K562 (cell line): ENCODE measurements around the gene TCF3. TPM values are rescaled to one million over a fixed set of nuclear protein-coding genes. Genes with fewer than 3 reads are reported as not detected.

Experiments used
- AFF4 ChIP-seq: sonication (generic); formaldehyde crosslinking; IDR thresholded peaks from 2 replicates; pipeline ENCODE4 v1.8.0; 2023; ENCODE audit warnings: mild to moderate bottlenecking, missing genetic modification reagents
- BCOR ChIP-seq: fragments of 450-650 bp; IDR thresholded peaks from 2 replicates; pipeline ENCODE4 v1.6.1; 2016
- GABPA ChIP-seq: fragments of 200-800 bp; sonication (Bioruptor generic); conservative IDR thresholded peaks from 2 replicates; pipeline ENCODE4 v1.6.1; 2016; ENCODE audit warnings: low read depth, missing genetic modification characterization, missing compliant biosample characterization
- GTF2A2 ChIP-seq: IDR thresholded peaks from 2 replicates; pipeline ENCODE4 v1.6.1; 2016; ENCODE audit warnings: mild to moderate bottlenecking, missing genetic modification characterization, missing compliant biosample characterization
- HMGXB4 ChIP-seq: sonication (generic); formaldehyde crosslinking; IDR thresholded peaks from 2 replicates; pipeline ENCODE4 v1.8.1; 2023; ENCODE audit warnings: mild to moderate bottlenecking, missing genetic modification reagents
- ID3 ChIP-seq, 2 experiments: fragments of 250-450 bp in 1 of 2; fragments of 450-650 bp in 1 of 2; sonication (Bioruptor Pico) in 1 of 2; IDR thresholded peaks; 2 replicates each; pipeline versions ENCODE4 v1.6.1 to v1.8.0; 2016 to 2021; ENCODE audit warnings: mild to moderate bottlenecking in 2 of 2, moderate library complexity in 2 of 2, missing compliant biosample characterization in 1 of 2, missing genetic modification characterization in 1 of 2
- MBD1 ChIP-seq: fragments of 250-450 bp; sonication (Bioruptor Pico); IDR thresholded peaks from 2 replicates; pipeline ENCODE4 v1.8.0; 2022; ENCODE audit warnings: inconsistent platforms
- MXD1 ChIP-seq: fragments of 250-450 bp; sonication (Bioruptor Pico); IDR thresholded peaks from 2 replicates; pipeline ENCODE4 v1.8.0; 2021; ENCODE audit warnings: borderline replicate concordance, mild to moderate bottlenecking, moderate library complexity; ENCODE audit not compliant: poor library complexity, severe bottlenecking
- NFXL1 ChIP-seq: fragments of 450-650 bp; formaldehyde crosslinking; IDR thresholded peaks from 2 replicates; pipeline ENCODE4 v1.4.0; 2021; ENCODE audit warnings: mild to moderate bottlenecking
- NR0B1 ChIP-seq: fragments of 450-650 bp; IDR thresholded peaks from one replicate; pipeline ENCODE4 v1.6.1; 2018; ENCODE audit warnings: mild to moderate bottlenecking, moderate library complexity; ENCODE audit not compliant: partially characterized antibody
- PML ChIP-seq: IDR thresholded peaks from 2 replicates; pipeline ENCODE4 v1.6.1; 2012; ENCODE audit warnings: low read length, inconsistent platforms
- STAT6 ChIP-seq: sonication (generic); formaldehyde crosslinking; IDR thresholded peaks from 2 replicates; pipeline ENCODE4 v1.8.1; 2023; ENCODE audit warnings: mild to moderate bottlenecking, missing genetic modification reagents
- ZNF174 ChIP-seq: fragments of 250-450 bp; sonication (Bioruptor Pico); IDR thresholded peaks from 2 replicates; pipeline ENCODE4 v1.4.0; 2020; ENCODE audit warnings: mild to moderate bottlenecking
- ZNF77 ChIP-seq: fragments of 250-450 bp; sonication (Bioruptor Pico); IDR thresholded peaks from 2 replicates; pipeline ENCODE4 v1.5.0; 2020
- polyA plus RNA-seq, 8 experiments: library from polyadenylated mRNA; depleted of rRNA in 4 of 8; stranded (reverse) in 5 of 8; unstranded in 3 of 8; fragments of >200 nt; fragmentation: Nextera tagmentation in 2 of 8; fragmentation: Illumina TruSeq in 1 of 8; extraction: Ambion mirVana in 2 of 8; extraction: Trizol in 1 of 8; gene quantifications; 2 replicates each; pipeline versions ENCODE4 v1.2.1 to v1.2.3, GENCODE V29; 2011 to 2014; ENCODE audit warnings: inconsistent platforms in 1 of 8, missing spikeins in 1 of 8
- total RNA-seq, 7 experiments: library from RNA; depleted of rRNA in 6 of 7; stranded (reverse); fragments of >200 nt in 6 of 7; fragmentation: Illumina TruSeq in 2 of 7; extraction: Trizol in 2 of 7; gene quantifications; 2 replicates each; pipeline versions ENCODE4 v1.2.1 to v1.2.3, GENCODE V29; 2011 to 2021; ENCODE audit warnings: low replicate concordance in 1 of 7

Gene TCF3
- total and polyA plus RNA-seq, 9 of the 15 experiments (the other 6 are each of a cell fraction or from before 2014, with no cell fraction given), result 5.6 to 259 (median 84.0) TPM

- TF ChIP-seq ID3 (CRISPR knock-in tag; IDR thresholded peaks at IDR 0.05), result no peak
- TF ChIP-seq ID3 (tag; IDR thresholded peaks at IDR 0.05), result no peak
- TF ChIP-seq STAT6 (CRISPR knock-in tag), result no peak
- no peak for TF ChIP-seq MBD1 (CRISPR knock-in tag)
- TF ChIP-seq HMGXB4 (CRISPR knock-in tag), result no peak
- peak; percentile 80 for TF ChIP-seq BCOR
- TF ChIP-seq NR0B1, result no peak
- TF ChIP-seq PML, result no peak
- TF ChIP-seq ZNF77 (CRISPR knock-in tag), result no peak
- no peak for TF ChIP-seq AFF4 (CRISPR knock-in tag)
- no peak for TF ChIP-seq GTF2A2
- no peak for TF ChIP-seq ZNF174 (CRISPR knock-in tag)
- TF ChIP-seq NFXL1, result no peak
- no peak for TF ChIP-seq GABPA
- no peak for TF ChIP-seq MXD1
Observed at GRCh38 chr19:1601613-1602064, 50.8 kb downstream of the TCF3 start (continued).
